ENCODE data around the gene PROSER3. TPM values are rescaled to one million over a fixed set of nuclear protein-coding genes. Genes with fewer than 3 reads are reported as not detected.

PROSER3 gene
- total and polyA plus RNA-seq, 2 of the 4 experiments (the other 2 are of a cell fraction): 5.4 to 21.8 TPM

GRCh38 chr19:35713904-35714495 lies 44.0 kb upstream of the PROSER3 start:
- no peak overlapping the region for H3K4me2 ChIP-seq (ENCODE audit: low read depth, low read length)
- no peak overlapping the region for H3K18ac ChIP-seq (ENCODE audit: low read depth, low read length)
- H2AK5ac ChIP-seq (ENCODE audit: low read depth, low read length): no peak overlapping the region
- H4K91ac ChIP-seq (ENCODE audit: insufficient read depth, low read depth, low read length): no peak overlapping the region
- no peak overlapping the region for H2BK5ac ChIP-seq (ENCODE audit: low read depth, low read length, poor library complexity, severe bottlenecking)
- DNase-seq (no peak), ATAC-seq (ENCODE audit: low read depth) (no peak)
- peaks cover 9% of the 10 kb centered on the region for H3K4me1 ChIP-seq (ENCODE audit: control insufficient read depth, insufficient read depth, low read length)
- 60% methylated on average over 3 of the region's 12 CpGs; no CpG with 5 or more reads in 1 of the 2 experiments for WGBS, 2 experiments (ENCODE audit: extremely low coverage in 2 of 2, insufficient read length in 1 of 2)
- H2AFZ ChIP-seq (replicated peaks; ENCODE audit: low read length, poor library complexity): no peak overlapping the region
- no peak overlapping the region for H2BK15ac ChIP-seq (ENCODE audit: low read depth, low read length)
- H3K79me1 ChIP-seq (ENCODE audit: low read depth in 1 of 2, low read length in 2 of 2): peaks cover under 1 to 18% of the 10 kb centered on the region in 2 experiments; a peak in 2 of 4 replicates
- no peak overlapping the region for H2AK9ac ChIP-seq (replicated peaks; ENCODE audit: low read depth, low read length, poor library complexity)
- H3K9me1 ChIP-seq (ENCODE audit: insufficient read depth, low read length): no peaks in the 10 kb centered on the region; the same call in 1 of the 2 replicates
- dilution Hi-C loops (cut with HindIII; ENCODE audit: low sequenced_read_pairs, unreplicated experiment) (no loop called here), intact Hi-C loops (cut with micrococcal nuclease) (no loop called here), in situ Hi-C loops (cut with MboI; ENCODE audit: low sequenced_read_pairs) (no loop called here)
- no peak overlapping the region for H3K23ac ChIP-seq (ENCODE audit: low read depth, low read length)
- H3K14ac ChIP-seq (replicated peaks; ENCODE audit: low read depth, low read length): no peak overlapping the region
- no peak overlapping the region for H3K56ac ChIP-seq (ENCODE audit: extremely low read depth, insufficient read depth, low read length)
- BruUV-seq (replicated peaks): no TSS peak
- H4K20me1 ChIP-seq (ENCODE audit: insufficient read depth, low read length): peaks cover 7% of the 10 kb centered on the region
- CTCF ChIA-PET: no interaction called here
- H4K5ac ChIP-seq (ENCODE audit: low read depth, low read length): no peak overlapping the region
- TF ChIP-seq, protein P1, sequence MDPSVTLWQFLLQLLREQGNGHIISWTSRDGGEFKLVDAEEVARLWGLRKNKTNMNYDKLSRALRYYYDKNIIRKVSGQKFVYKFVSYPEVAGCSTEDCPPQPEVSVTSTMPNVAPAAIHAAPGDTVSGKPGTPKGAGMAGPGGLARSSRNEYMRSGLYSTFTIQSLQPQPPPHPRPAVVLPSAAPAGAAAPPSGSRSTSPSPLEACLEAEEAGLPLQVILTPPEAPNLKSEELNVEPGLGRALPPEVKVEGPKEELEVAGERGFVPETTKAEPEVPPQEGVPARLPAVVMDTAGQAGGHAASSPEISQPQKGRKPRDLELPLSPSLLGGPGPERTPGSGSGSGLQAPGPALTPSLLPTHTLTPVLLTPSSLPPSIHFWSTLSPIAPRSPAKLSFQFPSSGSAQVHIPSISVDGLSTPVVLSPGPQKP (IDR thresholded peaks at IDR 0.05; ENCODE audit: borderline replicate concordance, low read depth, low read length): no peak
- TF ChIP-seq RFX5 (IDR thresholded peaks at IDR 0.05; ENCODE audit: low read depth, low read length): no peak
- TF ChIP-seq POLR2A (IDR thresholded peaks at IDR 0.05; ENCODE audit: low read depth, low read length): no peak
- TF ChIP-seq MAFK (IDR thresholded peaks at IDR 0.05; ENCODE audit: low read depth, low read length): no peak
- no peak for TF ChIP-seq FOS (IDR thresholded peaks at IDR 0.05; ENCODE audit: low read depth, low read length)
- TF ChIP-seq CHD1 (IDR thresholded peaks at IDR 0.05; ENCODE audit: low read depth, low read length): no peak
- TF ChIP-seq, protein P2, sequence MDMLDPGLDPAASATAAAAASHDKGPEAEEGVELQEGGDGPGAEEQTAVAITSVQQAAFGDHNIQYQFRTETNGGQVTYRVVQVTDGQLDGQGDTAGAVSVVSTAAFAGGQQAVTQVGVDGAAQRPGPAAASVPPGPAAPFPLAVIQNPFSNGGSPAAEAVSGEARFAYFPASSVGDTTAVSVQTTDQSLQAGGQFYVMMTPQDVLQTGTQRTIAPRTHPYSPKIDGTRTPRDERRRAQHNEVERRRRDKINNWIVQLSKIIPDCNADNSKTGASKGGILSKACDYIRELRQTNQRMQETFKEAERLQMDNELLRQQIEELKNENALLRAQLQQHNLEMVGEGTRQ (IDR thresholded peaks at IDR 0.05; ENCODE audit: low read depth, low read length): no peak
- no peak for TF ChIP-seq NFE2L2 (IDR thresholded peaks at IDR 0.05; ENCODE audit: low read depth, low read length)
- TF ChIP-seq, protein P3, sequence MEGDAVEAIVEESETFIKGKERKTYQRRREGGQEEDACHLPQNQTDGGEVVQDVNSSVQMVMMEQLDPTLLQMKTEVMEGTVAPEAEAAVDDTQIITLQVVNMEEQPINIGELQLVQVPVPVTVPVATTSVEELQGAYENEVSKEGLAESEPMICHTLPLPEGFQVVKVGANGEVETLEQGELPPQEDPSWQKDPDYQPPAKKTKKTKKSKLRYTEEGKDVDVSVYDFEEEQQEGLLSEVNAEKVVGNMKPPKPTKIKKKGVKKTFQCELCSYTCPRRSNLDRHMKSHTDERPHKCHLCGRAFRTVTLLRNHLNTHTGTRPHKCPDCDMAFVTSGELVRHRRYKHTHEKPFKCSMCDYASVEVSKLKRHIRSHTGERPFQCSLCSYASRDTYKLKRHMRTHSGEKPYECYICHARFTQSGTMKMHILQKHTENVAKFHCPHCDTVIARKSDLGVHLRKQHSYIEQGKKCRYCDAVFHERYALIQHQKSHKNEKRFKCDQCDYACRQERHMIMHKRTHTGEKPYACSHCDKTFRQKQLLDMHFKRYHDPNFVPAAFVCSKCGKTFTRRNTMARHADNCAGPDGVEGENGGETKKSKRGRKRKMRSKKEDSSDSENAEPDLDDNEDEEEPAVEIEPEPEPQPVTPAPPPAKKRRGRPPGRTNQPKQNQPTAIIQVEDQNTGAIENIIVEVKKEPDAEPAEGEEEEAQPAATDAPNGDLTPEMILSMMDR (conservative IDR thresholded peaks at IDR 0.05; ENCODE audit: low read depth, low read length): no peak
- H3K27ac ChIP-seq (ENCODE audit: insufficient read depth, low read length): no peak overlapping the region
- H3K36me3 ChIP-seq (ENCODE audit: control insufficient read depth, insufficient read depth, low read length): no peaks in the 10 kb centered on the region
- H3K9ac ChIP-seq (ENCODE audit: low read depth, low read length): no peak overlapping the region
- no peak overlapping the region for H3K4me3 ChIP-seq (ENCODE audit: insufficient read depth, low read depth, low read length)
- no peak overlapping the region for H4K8ac ChIP-seq (ENCODE audit: low read depth in 2 of 2, low read length in 2 of 2)
- no peak overlapping the region for H3K4ac ChIP-seq (ENCODE audit: low read depth, low read length)
- no peak overlapping the region for H2BK20ac ChIP-seq (ENCODE audit: low read depth, low read length)
- H3K27me3 ChIP-seq (ENCODE audit: control insufficient read depth, insufficient read depth, low read length): no peaks in the 10 kb centered on the region
- no peak overlapping the region for H2BK120ac ChIP-seq (ENCODE audit: low read depth, low read length)
- H3K9me3 ChIP-seq (ENCODE audit: control insufficient read depth, insufficient read depth, low read length): no peaks in the 10 kb centered on the region
- POLR2A ChIA-PET (ENCODE audit: unreplicated experiment): no interaction called here

Measured in IMR-90 (cell line).